Astrocyte (in vitro differentiated cells and primary cell): ENCODE measurements around the gene CCN6.

Experiments
- EZH2 ChIP-seq: IDR thresholded peaks from 2 replicates; pipeline ENCODE4 v1.6.1; 2012; ENCODE audit warnings: mild to moderate bottlenecking, low read length, inconsistent platforms; ENCODE audit not compliant: insufficient read depth
- TF ChIP-seq, protein P1 (sequence below): IDR thresholded peaks from 2 replicates; pipeline ENCODE4 v1.5.1; 2011; ENCODE audit warnings: low read depth, mild to moderate bottlenecking, inconsistent platforms, low read length, moderate library complexity; ENCODE audit not compliant: insufficient read depth

DNA sequence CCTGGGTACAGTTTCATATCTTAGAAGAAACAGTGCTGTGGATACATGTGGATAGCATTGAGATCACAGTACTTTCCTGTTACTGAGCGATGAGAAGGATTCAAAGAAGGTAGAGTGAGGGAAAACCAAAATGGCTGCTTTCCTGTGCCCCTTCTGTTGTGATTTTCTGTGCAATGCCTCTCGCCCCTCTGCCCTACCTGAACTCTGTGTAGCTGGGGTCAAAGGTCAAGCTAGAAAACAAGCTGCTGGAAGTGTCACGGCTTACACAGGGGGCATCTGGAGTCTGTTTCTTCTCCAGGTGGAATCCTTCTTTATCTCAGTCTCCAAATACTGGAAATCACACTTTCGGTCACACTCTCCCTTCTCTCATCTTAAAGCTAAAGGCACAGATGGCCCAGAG is 27.0 kb upstream of the CCN6 start:
- TF ChIP-seq, protein P1, sequence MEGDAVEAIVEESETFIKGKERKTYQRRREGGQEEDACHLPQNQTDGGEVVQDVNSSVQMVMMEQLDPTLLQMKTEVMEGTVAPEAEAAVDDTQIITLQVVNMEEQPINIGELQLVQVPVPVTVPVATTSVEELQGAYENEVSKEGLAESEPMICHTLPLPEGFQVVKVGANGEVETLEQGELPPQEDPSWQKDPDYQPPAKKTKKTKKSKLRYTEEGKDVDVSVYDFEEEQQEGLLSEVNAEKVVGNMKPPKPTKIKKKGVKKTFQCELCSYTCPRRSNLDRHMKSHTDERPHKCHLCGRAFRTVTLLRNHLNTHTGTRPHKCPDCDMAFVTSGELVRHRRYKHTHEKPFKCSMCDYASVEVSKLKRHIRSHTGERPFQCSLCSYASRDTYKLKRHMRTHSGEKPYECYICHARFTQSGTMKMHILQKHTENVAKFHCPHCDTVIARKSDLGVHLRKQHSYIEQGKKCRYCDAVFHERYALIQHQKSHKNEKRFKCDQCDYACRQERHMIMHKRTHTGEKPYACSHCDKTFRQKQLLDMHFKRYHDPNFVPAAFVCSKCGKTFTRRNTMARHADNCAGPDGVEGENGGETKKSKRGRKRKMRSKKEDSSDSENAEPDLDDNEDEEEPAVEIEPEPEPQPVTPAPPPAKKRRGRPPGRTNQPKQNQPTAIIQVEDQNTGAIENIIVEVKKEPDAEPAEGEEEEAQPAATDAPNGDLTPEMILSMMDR = no peak
- no peak for TF ChIP-seq EZH2
